GM12801 (cell line): ENCODE results near the gene TRPC4AP.

Source experiments
- CTCF ChIP-seq: IDR thresholded peaks from one replicate; pipeline ENCODE4 v1.5.1; 2011; ENCODE audit warnings: control low read depth; ENCODE audit not compliant: insufficient read length; ENCODE audit errors: extremely low read depth

The TRPC4AP gene

GRCh38 chr20:35092524-35093266, at the start of gene TRPC4AP:
TSS of gene TRPC4AP (minus strand) at chr20:35092807. CDS start at chr20:35092781, 26 bp downstream.
- peak; percentile 67 for TF ChIP-seq CTCF

- no peak for TF ChIP-seq CTCF
Observed at GRCh38 chr20:35135867-35136586, 43.4 kb upstream of the TRPC4AP start.

- TF ChIP-seq CTCF, result no peak
Observed at GRCh38 chr20:35134880-35135279, 42.3 kb upstream of the TRPC4AP start.

- TF ChIP-seq CTCF, result no peak
Observed at GRCh38 chr20:35134472-35134871, 41.9 kb upstream of the TRPC4AP start.

GRCh38 chr20:35133735-35134134, 41.1 kb upstream of the TRPC4AP start:
- TF ChIP-seq CTCF, result no peak

- TF ChIP-seq CTCF, result no peak
Observed at GRCh38 chr20:35133031-35133430, 40.4 kb upstream of the TRPC4AP start.

- no peak for TF ChIP-seq CTCF
Observed at GRCh38 chr20:35131934-35132333, 39.3 kb upstream of the TRPC4AP start.
